ENCODE results near the gene EPHA8.

- TF ChIP-seq CTCF (IDR thresholded peaks at IDR 0.05; ENCODE audit: insufficient read depth, low read depth, low read length) (no peak), EZH2 (IDR thresholded peaks at IDR 0.05; ENCODE audit: insufficient read depth, low read length) (no peak)
Measured at GRCh38 chr1:22534951-22535350, 28.3 kb upstream of the EPHA8 start.

All from astrocyte (in vitro differentiated cells and primary cell).